Measurements from ENCODE around the gene AOAH.

The AOAH gene

GRCh38 chr7:36599645-36600313, 124.5 kb downstream of the AOAH start:
- DNase-seq: no peak

- DNase-seq: peak in 1 of 5 experiments; percentile 40
Measured at GRCh38 chr7:36598054-36598674, 126.1 kb downstream of the AOAH start.

- no peak for DNase-seq
Measured at GRCh38 chr7:36597090-36597773, 127.1 kb downstream of the AOAH start.

- DNase-seq: no peak
Measured at GRCh38 chr7:36594445-36594844, 129.8 kb downstream of the AOAH start.

- DNase-seq: no peak
Measured at GRCh38 chr7:36591636-36592035, 132.7 kb downstream of the AOAH start.

GRCh38 chr7:36589391-36589790, 134.9 kb downstream of the AOAH start:
- DNase-seq: no peak

- DNase-seq: peak in 1 of 5 experiments; percentile 54
Measured at GRCh38 chr7:36583318-36583717, 141.0 kb downstream of the AOAH start.

- DNase-seq: no peak
Measured at GRCh38 chr7:36575832-36576231, 148.5 kb downstream of the AOAH start.

GRCh38 chr7:36573066-36573465, 151.2 kb downstream of the AOAH start:
- no peak for DNase-seq

GRCh38 chr7:36571190-36571560, 153.1 kb downstream of the AOAH start:
- no peak for DNase-seq

- peak in 1 of 5 experiments; percentile 81 for DNase-seq
Measured at GRCh38 chr7:36570528-36571189, 153.6 kb downstream of the AOAH start.

GRCh38 chr7:36568452-36568849, 155.8 kb downstream of the AOAH start:
- DNase-seq: no peak

GRCh38 chr7:36567699-36568451, 156.4 kb downstream of the AOAH start:
- DNase-seq: no peak

GRCh38 chr7:36565792-36566356, 158.4 kb downstream of the AOAH start:
- DNase-seq: no peak

- no peak for DNase-seq
Measured at GRCh38 chr7:36564489-36564888, 159.8 kb downstream of the AOAH start.

- DNase-seq: no peak
Measured at GRCh38 chr7:36563706-36564327, 160.5 kb downstream of the AOAH start.

- no peak for DNase-seq
Measured at GRCh38 chr7:36562121-36562520, 162.2 kb downstream of the AOAH start.

GRCh38 chr7:36549029-36549428, 175.3 kb downstream of the AOAH start:
- no peak for DNase-seq

GRCh38 chr7:36547416-36547815, 176.9 kb downstream of the AOAH start:
- DNase-seq: no peak

GRCh38 chr7:36546331-36546730, 178.0 kb downstream of the AOAH start:
- DNase-seq: no peak

GRCh38 chr7:36545291-36545690, 179.0 kb downstream of the AOAH start:
- DNase-seq: no peak

GRCh38 chr7:36538126-36538525, 186.2 kb downstream of the AOAH start:
- no peak for DNase-seq

All from T-helper 2 cell (primary cell).